Endothelial cell of umbilical vein (primary cell): Measurements from ENCODE around the gene CD83. TPM values are rescaled to one million over a fixed set of nuclear protein-coding genes. Genes with fewer than 3 reads are reported as not detected.

Experiments used
- BruUV-seq: library from RNA; stranded (reverse); fragments of 400-500 nt; replicated peaks from 2 replicates; lab custom pipeline; 2021; lab: Mats Ljungman, UMichigan
- CTCF ChIA-PET: fragments of 300-600, 350-600 bp; sonication (Branson Sonifier 250); formaldehyde crosslinking; loops from one replicate; lab custom pipeline; 2021; ENCODE audit warnings: antibody characterized with exemption, inconsistent platforms; lab: Charles Lee
- POLR2A ChIA-PET: fragments of 300-600, 350-600 bp; sonication (Branson Sonifier 250); formaldehyde crosslinking; loops from one replicate; lab custom pipeline; 2021; ENCODE audit warnings: antibody characterized with exemption, inconsistent platforms; lab: Charles Lee
- DNase-seq: peaks from one replicate; pipeline ENCODE4 v3.0.0-alpha.2; 2011; ENCODE audit warnings: low read depth, low spot score
- FAIRE-seq: peaks from 2 replicates; lab custom pipeline; 2011; peaks lifted over from hg19 to GRCh38; lab: Jason Lieb, UNC
- H2AFZ ChIP-seq: 2 replicates; pipeline ENCODE4 v1.6.0; 2012; ENCODE audit warnings: low read depth, low read length, control low read depth, inconsistent platforms
- H3K27ac ChIP-seq: 2 replicates; pipeline ENCODE4 v1.5.1; 2011; ENCODE audit warnings: low read depth, mild to moderate bottlenecking, control low read depth, low read length, moderate library complexity; ENCODE audit not compliant: insufficient read depth
- H3K27me3 ChIP-seq, 2 experiments: 2 replicates each; pipeline versions ENCODE4 v1.6.0 to v1.6.1; 2011; ENCODE audit warnings: low read length in 2 of 2, mixed read lengths in 1 of 2; ENCODE audit not compliant: control insufficient read depth in 2 of 2, insufficient read depth in 2 of 2
- H3K36me3 ChIP-seq, 2 experiments: 2 replicates in 1 of 2; 3 replicates in 1 of 2; pipeline ENCODE4 v1.5.1; 2011; ENCODE audit warnings: low read length in 2 of 2, mild to moderate bottlenecking in 1 of 2, moderate library complexity in 1 of 2; ENCODE audit not compliant: control insufficient read depth in 2 of 2, insufficient read depth in 2 of 2; ENCODE audit errors: extremely low read depth in 1 of 2
- H3K4me1 ChIP-seq: 3 replicates; pipeline ENCODE4 v1.5.1; 2011; ENCODE audit warnings: mild to moderate bottlenecking, low read length; ENCODE audit not compliant: control insufficient read depth, insufficient read depth; ENCODE audit errors: extremely low read depth
- H3K4me2 ChIP-seq: 2 replicates; pipeline ENCODE4 v1.6.1; 2011; ENCODE audit warnings: low read length, control low read depth, mixed read lengths; ENCODE audit not compliant: insufficient read depth
- H3K4me3 ChIP-seq, 3 experiments: fragments of 200-600 bp in 1 of 3; sonication (generic), shearing (Covaris generic) in 1 of 3; replicated peaks in 1 of 3; 2 replicates each; pipeline ENCODE4 v1.5.1; 2011 to 2016; ENCODE audit warnings: control low read depth in 3 of 3, low read length in 3 of 3, mild to moderate bottlenecking in 2 of 3, inconsistent platforms in 1 of 3, low read depth in 1 of 3, moderate library complexity in 1 of 3; ENCODE audit not compliant: insufficient read depth in 1 of 3
- H3K79me2 ChIP-seq: 2 replicates; pipeline ENCODE4 v1.6.0; 2012; ENCODE audit warnings: low read length, inconsistent platforms; ENCODE audit not compliant: control insufficient read depth, insufficient read depth
- H3K9ac ChIP-seq: replicated peaks from 2 replicates; pipeline ENCODE3; 2011; ENCODE audit warnings: low read length, control low read depth; ENCODE audit not compliant: insufficient read depth; ENCODE audit errors: extremely low read depth
- H3K9me1 ChIP-seq: replicated peaks from 3 replicates; pipeline ENCODE4 v1.6.0; 2011; ENCODE audit warnings: mild to moderate bottlenecking, low read length; ENCODE audit not compliant: control insufficient read depth, insufficient read depth; ENCODE audit errors: extremely low read depth
- H3K9me3 ChIP-seq: replicated peaks from 2 replicates; pipeline ENCODE4 v1.5.1; 2012; ENCODE audit warnings: low read length, inconsistent platforms; ENCODE audit not compliant: control insufficient read depth, insufficient read depth
- H4K20me1 ChIP-seq: replicated peaks from 2 replicates; pipeline ENCODE3; 2011; ENCODE audit warnings: mild to moderate bottlenecking, low read length; ENCODE audit not compliant: control insufficient read depth, insufficient read depth; ENCODE audit errors: extremely low read depth
- EZH2 ChIP-seq: IDR thresholded peaks from 2 replicates; pipeline ENCODE4 v1.6.1; 2012; ENCODE audit warnings: borderline replicate concordance, low read depth, mild to moderate bottlenecking, moderate library complexity, low read length, inconsistent platforms; ENCODE audit not compliant: severe bottlenecking
- GATA2 ChIP-seq: IDR thresholded peaks from 2 replicates; pipeline ENCODE4 v1.7.0; 2011; ENCODE audit warnings: low read depth, mild to moderate bottlenecking, moderate library complexity, mixed read lengths, low read length; ENCODE audit not compliant: insufficient read length, insufficient read depth
- dilution Hi-C: fragments of 300-500 bp; cut with MboI; formaldehyde crosslinking; loops from one replicate; pipeline ENCODE4 v1.15.0; 2019; ENCODE audit warnings: low sequenced_read_pairs; ENCODE audit not compliant: extremely low pct_ligation_motif_present
- intact Hi-C: fragments of 100-400 bp; cut with micrococcal nuclease; formaldehyde crosslinking; loops from one replicate; pipeline ENCODE4 v1.10.0; 2022
- polyA plus RNA-seq, 4 experiments: library from polyadenylated mRNA; depleted of rRNA in 3 of 4; stranded (reverse) in 3 of 4; unstranded in 1 of 4; fragments of >200 nt; gene quantifications; 2 replicates each; pipeline versions ENCODE4 v1.2.1 to v1.2.3, GENCODE V29; 2011 to 2012; ENCODE audit warnings: missing spikeins in 1 of 4
- total RNA-seq: library from RNA; stranded (reverse); gene quantifications from 2 replicates; pipeline ENCODE4 v1.2.3, GENCODE V29; 2021
- TF ChIP-seq, protein P1 (sequence below): IDR thresholded peaks from 2 replicates; pipeline ENCODE4 v1.6.1; 2011; ENCODE audit not compliant: insufficient read depth, insufficient read length
- TF ChIP-seq, protein P2 (sequence below), 2 donors: IDR thresholded peaks; 1 replicate in 1 of 2; 2 replicates in 1 of 2; pipeline ENCODE4 v1.5.1; 2011; ENCODE audit warnings: low read length in 2 of 2, mild to moderate bottlenecking in 2 of 2, moderate library complexity in 2 of 2, control low read depth in 1 of 2, inconsistent platforms in 1 of 2, low read depth in 1 of 2; ENCODE audit not compliant: insufficient read depth in 1 of 2; ENCODE audit errors: extremely low read depth in 1 of 2

Gene CD83
- total and polyA plus RNA-seq, 2 donors (not counting 3 experiments of a cell fraction or from before 2014, with no cell fraction given), result 0.40 to 0.46 TPM

DNA sequence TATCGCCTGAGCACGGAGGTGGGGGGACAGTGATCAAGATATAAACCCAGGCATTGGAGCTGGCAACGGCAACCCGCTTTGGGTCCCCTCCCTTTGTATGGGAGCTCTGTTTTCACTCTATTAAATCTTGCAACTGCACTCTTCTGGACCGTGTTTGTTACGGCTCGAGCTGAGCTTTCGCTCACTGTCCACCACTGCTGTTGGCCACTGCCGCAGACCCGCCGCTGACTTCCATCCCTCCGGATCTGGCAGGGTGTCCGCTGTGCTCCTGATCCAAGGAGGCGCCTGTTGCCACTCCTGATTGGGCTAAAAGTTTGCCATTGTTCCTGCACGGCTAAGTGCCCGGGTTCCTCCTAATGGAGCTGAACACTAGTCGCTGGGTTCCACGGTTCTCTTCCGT lies 48.9 kb upstream of the CD83 start:
- ChIA-PET POLR2A (no interaction called here), CTCF (interaction anchor here (1.0 to 7.3 kb wide), 9 partner anchors 10 to 195 kb away, joined by 3 to 188 read pairs (median 3); no protein-coding TSS in a partner anchor)
- H3K27me3 ChIP-seq, result peaks cover 3 to 5% of the 10 kb centered on the region in 2 experiments
- no peak overlapping the region for H3K27ac ChIP-seq
- TF ChIP-seq, protein P1, sequence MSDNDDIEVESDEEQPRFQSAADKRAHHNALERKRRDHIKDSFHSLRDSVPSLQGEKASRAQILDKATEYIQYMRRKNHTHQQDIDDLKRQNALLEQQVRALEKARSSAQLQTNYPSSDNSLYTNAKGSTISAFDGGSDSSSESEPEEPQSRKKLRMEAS, result no peak
- no peak for FAIRE-seq
- H3K9me3 ChIP-seq, result no peaks in the 10 kb centered on the region
- H2AFZ ChIP-seq, result no peak overlapping the region
- no peaks in the 10 kb centered on the region for H3K9me1 ChIP-seq
- no peaks in the 10 kb centered on the region for H4K20me1 ChIP-seq
- no peaks in the 10 kb centered on the region for H3K79me2 ChIP-seq
- no peak overlapping the region for H3K4me3 ChIP-seq
- H3K9ac ChIP-seq, result no peak overlapping the region
- BruUV-seq, result no TSS peak
- no peak overlapping the region for H3K4me2 ChIP-seq
- dilution Hi-C loops, result no loop called here
- H3K36me3 ChIP-seq, result no peaks in the 10 kb centered on the region
- no peak for DNase-seq
- H3K4me1 ChIP-seq, result no peaks in the 10 kb centered on the region
- intact Hi-C loops, result loop anchor here (5.0 to 10.0 kb wide), 2 partner anchors 444 to 731 kb away; no protein-coding TSS in a partner anchor

DNA sequence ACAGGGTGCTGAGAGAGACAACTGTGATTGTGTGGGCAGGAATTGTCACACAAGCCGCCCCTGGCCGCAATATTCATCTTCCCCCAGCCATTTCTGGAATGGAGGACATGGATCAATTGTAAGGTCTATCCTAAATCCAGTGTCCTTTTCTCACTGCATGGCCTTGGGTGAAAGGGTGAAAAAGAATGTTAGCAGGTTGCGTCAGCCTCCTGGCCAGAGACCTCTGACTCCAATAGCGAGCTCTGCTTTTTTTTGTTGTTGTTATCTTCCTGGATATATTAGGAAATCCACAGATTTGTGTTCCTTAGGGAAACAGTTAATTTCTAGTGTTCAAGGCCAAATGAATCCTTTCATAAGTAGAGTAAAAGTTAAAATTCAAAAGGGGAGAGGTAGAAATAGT lies 47.1 kb upstream of the CD83 start:
- TF ChIP-seq GATA2 (no peak), EZH2 (no peak)
- TF ChIP-seq, protein P2, sequence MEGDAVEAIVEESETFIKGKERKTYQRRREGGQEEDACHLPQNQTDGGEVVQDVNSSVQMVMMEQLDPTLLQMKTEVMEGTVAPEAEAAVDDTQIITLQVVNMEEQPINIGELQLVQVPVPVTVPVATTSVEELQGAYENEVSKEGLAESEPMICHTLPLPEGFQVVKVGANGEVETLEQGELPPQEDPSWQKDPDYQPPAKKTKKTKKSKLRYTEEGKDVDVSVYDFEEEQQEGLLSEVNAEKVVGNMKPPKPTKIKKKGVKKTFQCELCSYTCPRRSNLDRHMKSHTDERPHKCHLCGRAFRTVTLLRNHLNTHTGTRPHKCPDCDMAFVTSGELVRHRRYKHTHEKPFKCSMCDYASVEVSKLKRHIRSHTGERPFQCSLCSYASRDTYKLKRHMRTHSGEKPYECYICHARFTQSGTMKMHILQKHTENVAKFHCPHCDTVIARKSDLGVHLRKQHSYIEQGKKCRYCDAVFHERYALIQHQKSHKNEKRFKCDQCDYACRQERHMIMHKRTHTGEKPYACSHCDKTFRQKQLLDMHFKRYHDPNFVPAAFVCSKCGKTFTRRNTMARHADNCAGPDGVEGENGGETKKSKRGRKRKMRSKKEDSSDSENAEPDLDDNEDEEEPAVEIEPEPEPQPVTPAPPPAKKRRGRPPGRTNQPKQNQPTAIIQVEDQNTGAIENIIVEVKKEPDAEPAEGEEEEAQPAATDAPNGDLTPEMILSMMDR (IDR thresholded peaks at IDR 0.05; ENCODE audit: extremely low read depth in 1 of 2, insufficient read depth in 1 of 2, low read depth in 1 of 2, low read length in 2 of 2), result no peak
- ChIA-PET POLR2A (no interaction called here), CTCF (interaction anchor here (1.4 kb wide), 1 partner anchor 162 kb away, joined by 4 read pairs; no protein-coding TSS in a partner anchor)
- FAIRE-seq, result no peak
- Histone ChIP-seq H3K27ac (no peak overlapping the region), H3K27me3 (no peaks in the 10 kb centered on the region), H3K36me3 (no peaks in the 10 kb centered on the region), H3K79me2 (no peaks in the 10 kb centered on the region), H3K9me3 (no peaks in the 10 kb centered on the region), H4K20me1 (no peaks in the 10 kb centered on the region), H2AFZ (no peak overlapping the region), H3K4me3 (no peak overlapping the region), H3K9me1 (no peaks in the 10 kb centered on the region), H3K4me1 (peaks cover 2% of the 10 kb centered on the region), H3K9ac (no peak overlapping the region), H3K4me2 (no peak overlapping the region)
- dilution Hi-C loops, result no loop called here
- no peak for DNase-seq
- intact Hi-C loops, result no loop called here
- no TSS peak for BruUV-seq
